HEK293 (cell line): ENCODE results near the gene SSTR3.

Source experiments
- CTCF ChIA-PET: fragments of 350-600 bp; formaldehyde crosslinking; extraction: SDS; loops from one replicate; lab custom pipeline; 2021; ENCODE audit warnings: antibody characterized with exemption; lab: Yijun Ruan, JAX
- POLR2A ChIA-PET: fragments of 300-600 bp; formaldehyde crosslinking; extraction: SDS; loops from one replicate; lab custom pipeline; 2020; ENCODE audit warnings: antibody characterized with exemption, inconsistent platforms; lab: Yijun Ruan, JAX
- H3K27ac ChIP-seq: fragments of 200-500 bp; sonication (Bioruptor generic); 2 replicates; pipeline ENCODE4 v1.5.1; 2014; ENCODE audit warnings: low read depth, low read length, control low read depth, inconsistent platforms; ENCODE audit errors: extremely low read depth
- H3K36me3 ChIP-seq, 2 experiments: fragments of 200-500 bp in 1 of 2; sonication (Bioruptor generic) in 1 of 2; 1 replicate in 1 of 2; 2 replicates in 1 of 2; pipeline ENCODE4 v1.5.1; 2014 to 2017; ENCODE audit warnings: inconsistent platforms in 2 of 2, low read length in 2 of 2; ENCODE audit not compliant: control insufficient read depth in 2 of 2, insufficient read depth in 1 of 2
- H3K4me1 ChIP-seq: fragments of 200-500 bp; sonication (Bioruptor generic); 2 replicates; pipeline ENCODE4 v1.5.1; 2014; ENCODE audit warnings: mild to moderate bottlenecking, low read length, inconsistent platforms; ENCODE audit not compliant: control insufficient read depth, insufficient read depth
- H3K4me3 ChIP-seq: 2 replicates; pipeline ENCODE4 v1.5.1; 2011; ENCODE audit warnings: low read depth, mild to moderate bottlenecking, control low read depth, low read length, moderate library complexity
- H3K9me3 ChIP-seq: fragments of 200-500 bp; sonication (Bioruptor generic); 2 replicates; pipeline ENCODE4 v1.5.1; 2014; ENCODE audit warnings: low read depth, low read length, inconsistent platforms; ENCODE audit not compliant: control insufficient read depth, insufficient read depth
- GLIS2 ChIP-seq: fragments of 450-650 bp; formaldehyde crosslinking; IDR thresholded peaks from 2 replicates; pipeline ENCODE4 v1.5.1; 2016; ENCODE audit warnings: missing biosample characterization, missing genetic modification characterization
- WT1 ChIP-seq: fragments of 450-650 bp; formaldehyde crosslinking; IDR thresholded peaks from 2 replicates; pipeline ENCODE4 v1.5.1; 2016; ENCODE audit warnings: missing biosample characterization, missing genetic modification characterization
- ZBTB7A ChIP-seq: fragments of 450-650 bp; formaldehyde crosslinking; IDR thresholded peaks from 2 replicates; pipeline ENCODE4 v1.5.1; 2016; ENCODE audit warnings: low read depth, missing biosample characterization, missing genetic modification characterization
- ZFP41 ChIP-seq: fragments of 450-650 bp; formaldehyde crosslinking; IDR thresholded peaks from 2 replicates; pipeline ENCODE4 v1.5.1; 2016; ENCODE audit warnings: missing biosample characterization, missing genetic modification characterization, borderline replicate concordance
- ZIC2 ChIP-seq: fragments of 450-650 bp; formaldehyde crosslinking; IDR thresholded peaks from 2 replicates; pipeline ENCODE4 v1.5.1; 2016; ENCODE audit warnings: missing biosample characterization, missing genetic modification characterization
- ZNF155 ChIP-seq: fragments of 450-650 bp; formaldehyde crosslinking; IDR thresholded peaks from 2 replicates; pipeline ENCODE4 v1.5.1; 2016; ENCODE audit warnings: missing biosample characterization, missing genetic modification characterization
- ZNF211 ChIP-seq: fragments of 450-650 bp; formaldehyde crosslinking; IDR thresholded peaks from 2 replicates; pipeline ENCODE4 v1.5.1; 2016; ENCODE audit warnings: low read depth, missing biosample characterization, missing genetic modification characterization
- ZNF311 ChIP-seq: fragments of 450-650 bp; formaldehyde crosslinking; IDR thresholded peaks from 2 replicates; pipeline ENCODE4 v1.5.1; 2017; ENCODE audit warnings: missing biosample characterization, missing genetic modification characterization, borderline replicate concordance
- ZNF341 ChIP-seq: fragments of 450-650 bp; formaldehyde crosslinking; IDR thresholded peaks from 2 replicates; pipeline ENCODE4; 2016; ENCODE audit warnings: low read depth, missing biosample characterization, missing genetic modification characterization
- ZNF354C ChIP-seq: fragments of 450-650 bp; formaldehyde crosslinking; IDR thresholded peaks from 2 replicates; pipeline ENCODE4 v1.5.1; 2016; ENCODE audit warnings: missing biosample characterization, missing genetic modification characterization, low read depth, borderline replicate concordance
- TF ChIP-seq, protein P1 (sequence below): fragments of 450-650 bp; formaldehyde crosslinking; IDR thresholded peaks from 2 replicates; pipeline ENCODE4 v1.5.1; 2016; ENCODE audit warnings: missing biosample characterization, missing genetic modification characterization
- TF ChIP-seq, protein P2 (sequence below): fragments of 450-650 bp; formaldehyde crosslinking; IDR thresholded peaks from 2 replicates; pipeline ENCODE4 v1.5.1; 2016; ENCODE audit warnings: missing biosample characterization, missing genetic modification characterization
- TF ChIP-seq, protein P3 (sequence below): fragments of 450-650 bp; formaldehyde crosslinking; IDR thresholded peaks from 2 replicates; pipeline ENCODE4 v1.5.1; 2016; ENCODE audit warnings: missing biosample characterization, missing genetic modification characterization, borderline replicate concordance
- TF ChIP-seq, protein P4 (sequence below): fragments of 450-650 bp; formaldehyde crosslinking; IDR thresholded peaks from 2 replicates; pipeline ENCODE4 v1.5.1; 2017; ENCODE audit warnings: missing biosample characterization, missing genetic modification characterization
- TF ChIP-seq, protein P5 (sequence below): fragments of 450-650 bp; formaldehyde crosslinking; IDR thresholded peaks from 2 replicates; pipeline ENCODE4 v1.5.1; 2016; ENCODE audit warnings: missing biosample characterization, missing genetic modification characterization

SSTR3 gene

DNA sequence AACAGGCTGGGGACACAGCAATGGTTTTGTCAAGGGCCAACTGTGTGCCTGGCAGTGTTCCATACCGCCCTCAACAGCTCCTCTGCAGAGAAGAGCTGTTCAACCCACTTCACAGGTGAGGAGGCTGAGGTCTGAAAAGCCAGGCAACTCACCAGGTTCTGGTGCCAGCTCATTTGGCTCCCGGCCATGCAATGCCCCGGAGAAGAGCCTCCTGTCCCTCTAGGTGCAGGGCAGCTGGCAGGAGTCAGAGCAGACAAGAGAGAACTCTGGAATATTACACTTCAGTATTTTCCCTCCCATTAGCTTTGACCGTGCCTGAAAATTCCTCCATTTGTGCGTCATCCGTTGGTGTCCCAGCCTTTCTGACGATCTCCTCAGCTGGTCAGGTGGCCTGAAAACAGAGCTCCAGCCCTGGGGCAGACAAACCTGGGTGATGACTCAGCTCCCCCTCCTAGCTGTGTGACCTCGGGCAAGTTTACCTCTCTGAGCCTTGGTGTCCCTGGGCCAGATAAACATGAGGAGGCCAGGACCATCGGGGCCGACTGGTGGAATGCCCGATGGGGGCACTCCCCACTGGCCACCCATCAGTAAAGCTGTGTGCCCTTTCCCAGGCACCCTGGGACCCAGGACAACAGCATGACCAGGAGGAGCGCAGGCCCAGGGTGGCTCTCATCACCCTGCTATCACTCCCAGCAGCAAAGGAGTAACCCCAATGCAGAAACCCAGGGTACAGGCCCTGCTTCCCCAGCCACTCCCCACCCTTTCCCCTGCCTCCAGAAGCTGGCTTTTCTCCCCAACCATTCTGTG lies 14.6 kb downstream of the SSTR3 start:
- H3K4me3 ChIP-seq: no peak overlapping the region
- H3K9me3 ChIP-seq: no peaks in the 10 kb centered on the region
- TF ChIP-seq GLIS2 (tag by site-specific recombination) (0 out of 2 replicates have a peak, but pooled peaks have one; percentile 25), ZFP41 (tag by site-specific recombination) (no peak), ZNF311 (tag by site-specific recombination) (no peak), ZNF211 (no peak)
- TF ChIP-seq, protein P1, sequence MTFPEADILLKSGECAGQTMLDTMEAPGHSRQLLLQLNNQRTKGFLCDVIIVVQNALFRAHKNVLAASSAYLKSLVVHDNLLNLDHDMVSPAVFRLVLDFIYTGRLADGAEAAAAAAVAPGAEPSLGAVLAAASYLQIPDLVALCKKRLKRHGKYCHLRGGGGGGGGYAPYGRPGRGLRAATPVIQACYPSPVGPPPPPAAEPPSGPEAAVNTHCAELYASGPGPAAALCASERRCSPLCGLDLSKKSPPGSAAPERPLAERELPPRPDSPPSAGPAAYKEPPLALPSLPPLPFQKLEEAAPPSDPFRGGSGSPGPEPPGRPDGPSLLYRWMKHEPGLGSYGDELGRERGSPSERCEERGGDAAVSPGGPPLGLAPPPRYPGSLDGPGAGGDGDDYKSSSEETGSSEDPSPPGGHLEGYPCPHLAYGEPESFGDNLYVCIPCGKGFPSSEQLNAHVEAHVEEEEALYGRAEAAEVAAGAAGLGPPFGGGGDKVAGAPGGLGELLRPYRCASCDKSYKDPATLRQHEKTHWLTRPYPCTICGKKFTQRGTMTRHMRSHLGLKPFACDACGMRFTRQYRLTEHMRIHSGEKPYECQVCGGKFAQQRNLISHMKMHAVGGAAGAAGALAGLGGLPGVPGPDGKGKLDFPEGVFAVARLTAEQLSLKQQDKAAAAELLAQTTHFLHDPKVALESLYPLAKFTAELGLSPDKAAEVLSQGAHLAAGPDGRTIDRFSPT (tag by site-specific recombination): peak; percentile 39
- H3K4me1 ChIP-seq: 0 out of 2 replicates have a peak, but pooled peaks cover 6% of the 10 kb centered on the region
- no peak overlapping the region for H3K27ac ChIP-seq
- H3K36me3 ChIP-seq: no peaks in the 10 kb centered on the region
- ChIA-PET POLR2A (interaction anchor here (0.8 to 2.5 kb wide), 3 partner anchors 10 to 669 kb away, joined by 3 to 10 read pairs (median 3); partner anchors contain the start of genes C1QTNF6, EIF3D, MPST and TST), CTCF (interaction anchor here (0.6 to 2.7 kb wide), 25 partner anchors 8 to 1184 kb away, joined by 3 to 38 read pairs (median 3); no protein-coding TSS in a partner anchor)

DNA sequence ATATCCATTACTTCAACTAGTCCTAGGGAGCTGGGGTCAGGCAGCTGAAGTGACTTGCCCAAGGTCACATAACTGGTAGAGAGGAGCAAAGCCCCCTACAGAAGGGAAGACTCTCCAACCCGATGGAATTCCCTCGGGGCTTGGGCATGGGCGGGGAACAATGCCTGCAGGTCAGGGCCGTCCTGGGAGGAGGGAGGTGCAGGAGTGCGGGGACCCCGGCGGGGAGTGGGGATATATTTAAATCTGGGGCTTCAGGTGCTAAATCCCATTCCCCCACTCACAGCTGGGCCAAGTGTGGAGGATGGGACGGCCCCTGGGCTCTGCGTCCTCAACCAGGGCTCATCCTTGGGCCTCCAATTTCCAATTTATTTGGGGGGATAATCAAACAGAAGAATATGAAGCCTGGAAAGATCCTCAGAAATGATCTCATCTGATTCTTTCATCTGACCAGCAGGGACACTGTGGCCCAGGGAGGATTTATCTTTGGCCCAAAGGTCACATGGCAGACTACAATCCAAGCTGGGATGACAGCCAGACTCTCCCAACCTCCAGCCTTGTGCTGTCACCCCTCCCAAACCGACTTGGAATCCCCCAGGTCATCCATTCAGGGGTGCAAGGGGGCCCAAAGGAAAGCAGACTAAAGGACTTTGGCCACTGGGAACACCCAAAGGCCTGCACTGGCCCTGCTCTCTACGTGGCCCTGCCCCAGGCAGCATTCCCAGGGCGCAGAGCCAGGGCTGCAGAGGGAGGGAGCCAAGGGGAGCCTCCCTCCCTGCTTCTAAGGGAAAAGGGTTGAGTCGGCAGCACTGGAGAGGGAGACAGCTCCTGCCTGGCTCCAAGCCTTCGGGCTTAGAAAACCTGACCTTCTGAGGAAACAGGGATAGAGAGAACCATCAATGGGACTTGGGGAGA lies 15.5 kb downstream of the SSTR3 start:
- Histone ChIP-seq H3K4me3 (no peak overlapping the region), H3K27ac (no peak overlapping the region), H3K4me1 (0 out of 2 replicates have a peak, but pooled peaks cover 6% of the 10 kb centered on the region), H3K9me3 (no peaks in the 10 kb centered on the region), H3K36me3 (no peaks in the 10 kb centered on the region)
- CTCF ChIA-PET: interaction anchor here (0.6 to 2.7 kb wide), 21 partner anchors 7 to 341 kb away, joined by 3 to 38 read pairs (median 4); no protein-coding TSS in a partner anchor
- POLR2A ChIA-PET: interaction anchor here (0.8 to 2.5 kb wide), 3 partner anchors 9 to 668 kb away, joined by 3 to 10 read pairs (median 3); partner anchors contain the start of genes C1QTNF6, EIF3D, MPST and TST
- TF ChIP-seq, protein P2, sequence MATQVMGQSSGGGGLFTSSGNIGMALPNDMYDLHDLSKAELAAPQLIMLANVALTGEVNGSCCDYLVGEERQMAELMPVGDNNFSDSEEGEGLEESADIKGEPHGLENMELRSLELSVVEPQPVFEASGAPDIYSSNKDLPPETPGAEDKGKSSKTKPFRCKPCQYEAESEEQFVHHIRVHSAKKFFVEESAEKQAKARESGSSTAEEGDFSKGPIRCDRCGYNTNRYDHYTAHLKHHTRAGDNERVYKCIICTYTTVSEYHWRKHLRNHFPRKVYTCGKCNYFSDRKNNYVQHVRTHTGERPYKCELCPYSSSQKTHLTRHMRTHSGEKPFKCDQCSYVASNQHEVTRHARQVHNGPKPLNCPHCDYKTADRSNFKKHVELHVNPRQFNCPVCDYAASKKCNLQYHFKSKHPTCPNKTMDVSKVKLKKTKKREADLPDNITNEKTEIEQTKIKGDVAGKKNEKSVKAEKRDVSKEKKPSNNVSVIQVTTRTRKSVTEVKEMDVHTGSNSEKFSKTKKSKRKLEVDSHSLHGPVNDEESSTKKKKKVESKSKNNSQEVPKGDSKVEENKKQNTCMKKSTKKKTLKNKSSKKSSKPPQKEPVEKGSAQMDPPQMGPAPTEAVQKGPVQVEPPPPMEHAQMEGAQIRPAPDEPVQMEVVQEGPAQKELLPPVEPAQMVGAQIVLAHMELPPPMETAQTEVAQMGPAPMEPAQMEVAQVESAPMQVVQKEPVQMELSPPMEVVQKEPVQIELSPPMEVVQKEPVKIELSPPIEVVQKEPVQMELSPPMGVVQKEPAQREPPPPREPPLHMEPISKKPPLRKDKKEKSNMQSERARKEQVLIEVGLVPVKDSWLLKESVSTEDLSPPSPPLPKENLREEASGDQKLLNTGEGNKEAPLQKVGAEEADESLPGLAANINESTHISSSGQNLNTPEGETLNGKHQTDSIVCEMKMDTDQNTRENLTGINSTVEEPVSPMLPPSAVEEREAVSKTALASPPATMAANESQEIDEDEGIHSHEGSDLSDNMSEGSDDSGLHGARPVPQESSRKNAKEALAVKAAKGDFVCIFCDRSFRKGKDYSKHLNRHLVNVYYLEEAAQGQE (tag by site-specific recombination): 0 out of 2 replicates have a peak, but pooled peaks have one; percentile 33
- TF ChIP-seq, protein P3, sequence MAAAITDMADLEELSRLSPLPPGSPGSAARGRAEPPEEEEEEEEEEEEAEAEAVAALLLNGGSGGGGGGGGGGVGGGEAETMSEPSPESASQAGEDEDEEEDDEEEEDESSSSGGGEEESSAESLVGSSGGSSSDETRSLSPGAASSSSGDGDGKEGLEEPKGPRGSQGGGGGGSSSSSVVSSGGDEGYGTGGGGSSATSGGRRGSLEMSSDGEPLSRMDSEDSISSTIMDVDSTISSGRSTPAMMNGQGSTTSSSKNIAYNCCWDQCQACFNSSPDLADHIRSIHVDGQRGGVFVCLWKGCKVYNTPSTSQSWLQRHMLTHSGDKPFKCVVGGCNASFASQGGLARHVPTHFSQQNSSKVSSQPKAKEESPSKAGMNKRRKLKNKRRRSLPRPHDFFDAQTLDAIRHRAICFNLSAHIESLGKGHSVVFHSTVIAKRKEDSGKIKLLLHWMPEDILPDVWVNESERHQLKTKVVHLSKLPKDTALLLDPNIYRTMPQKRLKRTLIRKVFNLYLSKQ (tag by site-specific recombination): no peak
- TF ChIP-seq ZNF155 (tag by site-specific recombination) (no peak), GLIS2 (tag by site-specific recombination) (0 out of 2 replicates have a peak, but pooled peaks have one; percentile 19), ZNF354C (no peak), ZIC2 (tag by site-specific recombination) (peak; percentile 19; the same call in 1 of the 2 replicates), ZBTB7A (tag by site-specific recombination) (no peak), ZNF341 (tag by site-specific recombination) (peak; percentile 51; the same call in 1 of the 2 replicates), WT1 (0 out of 2 replicates have a peak, but pooled peaks have one; percentile 39)
- TF ChIP-seq, protein P4, sequence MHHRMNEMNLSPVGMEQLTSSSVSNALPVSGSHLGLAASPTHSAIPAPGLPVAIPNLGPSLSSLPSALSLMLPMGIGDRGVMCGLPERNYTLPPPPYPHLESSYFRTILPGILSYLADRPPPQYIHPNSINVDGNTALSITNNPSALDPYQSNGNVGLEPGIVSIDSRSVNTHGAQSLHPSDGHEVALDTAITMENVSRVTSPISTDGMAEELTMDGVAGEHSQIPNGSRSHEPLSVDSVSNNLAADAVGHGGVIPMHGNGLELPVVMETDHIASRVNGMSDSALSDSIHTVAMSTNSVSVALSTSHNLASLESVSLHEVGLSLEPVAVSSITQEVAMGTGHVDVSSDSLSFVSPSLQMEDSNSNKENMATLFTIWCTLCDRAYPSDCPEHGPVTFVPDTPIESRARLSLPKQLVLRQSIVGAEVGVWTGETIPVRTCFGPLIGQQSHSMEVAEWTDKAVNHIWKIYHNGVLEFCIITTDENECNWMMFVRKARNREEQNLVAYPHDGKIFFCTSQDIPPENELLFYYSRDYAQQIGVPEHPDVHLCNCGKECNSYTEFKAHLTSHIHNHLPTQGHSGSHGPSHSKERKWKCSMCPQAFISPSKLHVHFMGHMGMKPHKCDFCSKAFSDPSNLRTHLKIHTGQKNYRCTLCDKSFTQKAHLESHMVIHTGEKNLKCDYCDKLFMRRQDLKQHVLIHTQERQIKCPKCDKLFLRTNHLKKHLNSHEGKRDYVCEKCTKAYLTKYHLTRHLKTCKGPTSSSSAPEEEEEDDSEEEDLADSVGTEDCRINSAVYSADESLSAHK: no peak
- TF ChIP-seq, protein P5, sequence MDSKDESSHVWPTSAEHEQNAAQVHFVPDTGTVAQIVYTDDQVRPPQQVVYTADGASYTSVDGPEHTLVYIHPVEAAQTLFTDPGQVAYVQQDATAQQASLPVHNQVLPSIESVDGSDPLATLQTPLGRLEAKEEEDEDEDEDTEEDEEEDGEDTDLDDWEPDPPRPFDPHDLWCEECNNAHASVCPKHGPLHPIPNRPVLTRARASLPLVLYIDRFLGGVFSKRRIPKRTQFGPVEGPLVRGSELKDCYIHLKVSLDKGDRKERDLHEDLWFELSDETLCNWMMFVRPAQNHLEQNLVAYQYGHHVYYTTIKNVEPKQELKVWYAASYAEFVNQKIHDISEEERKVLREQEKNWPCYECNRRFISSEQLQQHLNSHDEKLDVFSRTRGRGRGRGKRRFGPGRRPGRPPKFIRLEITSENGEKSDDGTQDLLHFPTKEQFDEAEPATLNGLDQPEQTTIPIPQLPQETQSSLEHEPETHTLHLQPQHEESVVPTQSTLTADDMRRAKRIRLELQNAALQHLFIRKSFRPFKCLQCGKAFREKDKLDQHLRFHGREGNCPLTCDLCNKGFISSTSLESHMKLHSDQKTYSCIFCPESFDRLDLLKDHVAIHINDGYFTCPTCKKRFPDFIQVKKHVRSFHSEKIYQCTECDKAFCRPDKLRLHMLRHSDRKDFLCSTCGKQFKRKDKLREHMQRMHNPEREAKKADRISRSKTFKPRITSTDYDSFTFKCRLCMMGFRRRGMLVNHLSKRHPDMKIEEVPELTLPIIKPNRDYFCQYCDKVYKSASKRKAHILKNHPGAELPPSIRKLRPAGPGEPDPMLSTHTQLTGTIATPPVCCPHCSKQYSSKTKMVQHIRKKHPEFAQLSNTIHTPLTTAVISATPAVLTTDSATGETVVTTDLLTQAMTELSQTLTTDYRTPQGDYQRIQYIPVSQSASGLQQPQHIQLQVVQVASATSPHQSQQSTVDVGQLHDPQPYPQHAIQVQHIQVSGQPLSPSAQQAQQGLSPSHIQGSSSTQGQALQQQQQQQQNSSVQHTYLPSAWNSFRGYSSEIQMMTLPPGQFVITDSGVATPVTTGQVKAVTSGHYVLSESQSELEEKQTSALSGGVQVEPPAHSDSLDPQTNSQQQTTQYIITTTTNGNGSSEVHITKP (tag by site-specific recombination): 0 out of 2 replicates have a peak, but pooled peaks have one; percentile 32
